GM18909 (cell line): ENCODE results near the gene R3HCC1L.
A peak's percentile ranks its signal among the peaks of the same experiment; 100 is the strongest.
"Not testable (repeated sequence)": the region's sequence is repeated elsewhere in the genome, so short reads cannot be mapped to it uniquely, and the experiment has no call there.

ENCODE experiments used
- ATAC-seq: cut with Tn5 transposase; IDR thresholded peaks from one replicate; pipeline ENCODE4 v1.9.1; 2021; ENCODE audit warnings: mild to moderate bottlenecking; ENCODE audit not compliant: unreplicated experiment, poor library complexity

The R3HCC1L gene

GRCh38 chr10:98170249-98171117 is 36.0 kb downstream of the R3HCC1L start:
- peak; percentile 49 for ATAC-seq

- ATAC-seq, result no peak
Observed at GRCh38 chr10:98172073-98172472, 37.6 kb downstream of the R3HCC1L start.

GRCh38 chr10:98172495-98172894 is 38.0 kb downstream of the R3HCC1L start:
- ATAC-seq, result no peak

- no peak for ATAC-seq
Observed at GRCh38 chr10:98173260-98173659, 38.8 kb downstream of the R3HCC1L start.

GRCh38 chr10:98182351-98182915 is 48.0 kb downstream of the R3HCC1L start:
- ATAC-seq, result not testable (repeated sequence)

- no peak for ATAC-seq
Observed at GRCh38 chr10:98186681-98187080, 52.2 kb downstream of the R3HCC1L start.

GRCh38 chr10:98190773-98191172 is 56.3 kb downstream of the R3HCC1L start:
- not testable (repeated sequence) for ATAC-seq

- no peak for ATAC-seq
Observed at GRCh38 chr10:98193037-98193436, 58.6 kb downstream of the R3HCC1L start.

- ATAC-seq, result no peak
Observed at GRCh38 chr10:98194633-98195032, 60.2 kb downstream of the R3HCC1L start.

- ATAC-seq, result no peak
Observed at GRCh38 chr10:98195120-98195519, 60.7 kb downstream of the R3HCC1L start.

- ATAC-seq, result no peak
Observed at GRCh38 chr10:98196985-98197384, 62.5 kb downstream of the R3HCC1L start.

GRCh38 chr10:98201760-98202159 is 67.3 kb downstream of the R3HCC1L start:
- ATAC-seq, result no peak

- no peak for ATAC-seq
Observed at GRCh38 chr10:98202378-98202777, 67.9 kb downstream of the R3HCC1L start.

GRCh38 chr10:98205351-98205750 is 70.9 kb downstream of the R3HCC1L start:
- ATAC-seq, result no peak

- no peak for ATAC-seq
Observed at GRCh38 chr10:98208925-98209324, 74.5 kb downstream of the R3HCC1L start.

- no peak for ATAC-seq
Observed at GRCh38 chr10:98209441-98209840, 75.0 kb downstream of the R3HCC1L start.

- ATAC-seq, result no peak
Observed at GRCh38 chr10:98212196-98212595, 77.7 kb downstream of the R3HCC1L start.

- no peak for ATAC-seq
Observed at GRCh38 chr10:98213740-98214139, 79.3 kb downstream of the R3HCC1L start.

GRCh38 chr10:98215373-98215772 is 80.9 kb downstream of the R3HCC1L start:
- no peak for ATAC-seq

GRCh38 chr10:98217801-98218200 is 83.3 kb downstream of the R3HCC1L start:
- no peak for ATAC-seq

GRCh38 chr10:98223874-98224273 is 89.4 kb downstream of the R3HCC1L start:
- ATAC-seq, result no peak

- ATAC-seq, result no peak
Observed at GRCh38 chr10:98224509-98224908, 90.1 kb downstream of the R3HCC1L start.
